ENCODE data around the gene ADAMTS16.

The ADAMTS16 gene

GRCh38 chr5:5165541-5166002, 25.4 kb downstream of the ADAMTS16 start:
- DNase-seq (ENCODE audit: low read depth), result no peak
- TF ChIP-seq, protein P1, sequence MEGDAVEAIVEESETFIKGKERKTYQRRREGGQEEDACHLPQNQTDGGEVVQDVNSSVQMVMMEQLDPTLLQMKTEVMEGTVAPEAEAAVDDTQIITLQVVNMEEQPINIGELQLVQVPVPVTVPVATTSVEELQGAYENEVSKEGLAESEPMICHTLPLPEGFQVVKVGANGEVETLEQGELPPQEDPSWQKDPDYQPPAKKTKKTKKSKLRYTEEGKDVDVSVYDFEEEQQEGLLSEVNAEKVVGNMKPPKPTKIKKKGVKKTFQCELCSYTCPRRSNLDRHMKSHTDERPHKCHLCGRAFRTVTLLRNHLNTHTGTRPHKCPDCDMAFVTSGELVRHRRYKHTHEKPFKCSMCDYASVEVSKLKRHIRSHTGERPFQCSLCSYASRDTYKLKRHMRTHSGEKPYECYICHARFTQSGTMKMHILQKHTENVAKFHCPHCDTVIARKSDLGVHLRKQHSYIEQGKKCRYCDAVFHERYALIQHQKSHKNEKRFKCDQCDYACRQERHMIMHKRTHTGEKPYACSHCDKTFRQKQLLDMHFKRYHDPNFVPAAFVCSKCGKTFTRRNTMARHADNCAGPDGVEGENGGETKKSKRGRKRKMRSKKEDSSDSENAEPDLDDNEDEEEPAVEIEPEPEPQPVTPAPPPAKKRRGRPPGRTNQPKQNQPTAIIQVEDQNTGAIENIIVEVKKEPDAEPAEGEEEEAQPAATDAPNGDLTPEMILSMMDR (IDR thresholded peaks at IDR 0.05; ENCODE audit: insufficient read depth, low read depth, low read length, missing control alignments), result no peak
- H3K4me3 ChIP-seq (ENCODE audit: low read length), result no peak overlapping the region

GRCh38 chr5:5169466-5169865, 29.3 kb downstream of the ADAMTS16 start:
- TF ChIP-seq, protein P1 (IDR thresholded peaks at IDR 0.05; ENCODE audit: insufficient read depth, low read depth, low read length, missing control alignments), result no peak

GRCh38 chr5:5178136-5178535, 38.0 kb downstream of the ADAMTS16 start:
- DNase-seq (ENCODE audit: low read depth), result no peak
- TF ChIP-seq, protein P1 (IDR thresholded peaks at IDR 0.05; ENCODE audit: insufficient read depth, low read depth, low read length, missing control alignments), result no peak
- no peak overlapping the region for H3K4me3 ChIP-seq (ENCODE audit: low read length)

More at GRCh38 chr5:5169466-5169865, 29.3 kb downstream of the ADAMTS16 start:
- DNase-seq (ENCODE audit: low read depth), result no peak
- H3K4me3 ChIP-seq (ENCODE audit: low read length), result no peak overlapping the region

- TF ChIP-seq, protein P1 (IDR thresholded peaks at IDR 0.05; ENCODE audit: insufficient read depth, low read depth, low read length, missing control alignments), result no peak
- H3K4me3 ChIP-seq (ENCODE audit: low read length), result no peak overlapping the region
- no peak for DNase-seq (ENCODE audit: low read depth)
Measured at GRCh38 chr5:5178580-5178979, 38.5 kb downstream of the ADAMTS16 start.

DNA sequence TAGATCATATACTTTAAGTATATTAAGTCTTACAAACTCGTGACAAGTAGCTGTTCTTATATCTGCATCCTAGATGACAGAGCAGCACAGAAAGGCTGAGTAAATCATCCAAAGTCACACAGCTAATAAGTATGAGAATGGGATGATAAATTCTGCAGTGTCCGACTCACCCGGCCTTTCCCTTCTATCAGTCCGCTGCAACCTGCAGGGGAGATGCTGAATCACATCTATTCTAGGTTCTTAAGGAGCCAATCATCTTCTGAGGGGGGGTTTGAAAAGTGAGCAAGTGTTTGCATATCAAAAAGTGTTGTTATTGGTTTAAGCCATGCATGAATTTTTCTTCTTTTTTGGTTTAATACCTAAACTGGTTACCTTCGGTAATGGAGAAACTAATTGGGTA, 38.9 kb downstream of the ADAMTS16 start:
- DNase-seq (ENCODE audit: low read depth), result no peak
- no peak overlapping the region for H3K4me3 ChIP-seq (ENCODE audit: low read length)
- TF ChIP-seq, protein P1 (IDR thresholded peaks at IDR 0.05; ENCODE audit: insufficient read depth, low read depth, low read length, missing control alignments), result no peak

- TF ChIP-seq, protein P1 (IDR thresholded peaks at IDR 0.05; ENCODE audit: insufficient read depth, low read depth, low read length, missing control alignments), result no peak
- no peak for DNase-seq (ENCODE audit: low read depth)
- no peak overlapping the region for H3K4me3 ChIP-seq (ENCODE audit: low read length)
Measured at GRCh38 chr5:5179597-5179996, 39.5 kb downstream of the ADAMTS16 start.

DNA sequence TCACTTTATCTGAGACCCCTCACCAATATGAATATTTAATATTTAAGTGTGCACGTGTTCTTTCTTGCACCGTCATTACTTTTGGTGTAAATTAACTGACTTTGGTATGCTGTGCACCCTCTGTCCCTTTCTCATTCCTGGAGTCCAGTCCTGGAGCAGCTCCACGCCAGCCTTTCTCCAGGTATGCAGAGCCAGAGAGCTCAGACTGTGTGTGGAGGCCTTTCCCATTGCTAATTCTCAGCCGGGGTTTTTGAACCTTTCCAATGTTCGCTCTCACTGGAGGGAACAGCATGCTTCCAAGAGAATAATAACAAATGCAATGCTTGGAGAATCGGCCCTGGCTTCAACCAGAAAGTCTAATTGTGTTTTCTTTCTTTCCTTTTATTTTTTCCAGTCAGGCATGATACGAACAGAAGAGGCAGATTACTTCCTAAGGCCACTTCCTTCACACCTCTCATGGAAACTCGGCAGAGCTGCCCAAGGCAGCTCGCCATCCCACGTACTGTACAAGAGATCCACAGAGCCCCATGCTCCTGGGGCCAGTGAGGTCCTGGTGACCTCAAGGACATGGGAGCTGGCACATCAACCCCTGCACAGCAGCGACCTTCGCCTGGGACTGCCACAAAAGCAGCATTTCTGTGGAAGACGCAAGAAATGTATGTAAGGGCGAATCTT, 41.7 kb downstream of the ADAMTS16 start:
- no peak for DNase-seq (ENCODE audit: low read depth)
- no peak overlapping the region for H3K4me3 ChIP-seq (ENCODE audit: low read length)
- TF ChIP-seq, protein P1 (IDR thresholded peaks at IDR 0.05; ENCODE audit: insufficient read depth, low read depth, low read length, missing control alignments), result no peak
